Measurements from ENCODE around the gene U2AF2. TPM values are rescaled to one million over a fixed set of nuclear protein-coding genes. Genes with fewer than 3 reads are reported as not detected.
A peak's percentile ranks its signal among the peaks of the same experiment; 100 is the strongest.

U2AF2 gene
- polyA plus RNA-seq, 3 donors, result 5.3 to 166 (median 5.4) TPM

GRCh38 chr19:55698256-55698655 is 43.4 kb downstream of the U2AF2 start:
- no peak overlapping the region for H2AFZ ChIP-seq (ENCODE audit: insufficient read depth, low read depth, low read length, poor library complexity, severe bottlenecking)
- H3K27ac ChIP-seq (ENCODE audit: low read depth in 1 of 2, low read length in 2 of 2), result no peak overlapping the region
- H3K9me3 Mint-ChIP-seq, result peaks cover 0 to 3% (median under 1%) of the 10 kb centered on the region in 7 donors
- H3K36me3 Mint-ChIP-seq, result peaks cover 63 to 87% of the 10 kb centered on the region in 2 donors
- H3K79me2 ChIP-seq (ENCODE audit: insufficient read depth, low read length), result no peaks in the 10 kb centered on the region
- intact Hi-C loops (cut with micrococcal nuclease), result no loop called here
- H3K4me1 ChIP-seq (ENCODE audit: control insufficient read depth in 1 of 2, insufficient read depth in 2 of 2, low read length in 2 of 2), result no peaks in the 10 kb centered on the region
- peak overlapping the region in 2 of 7 donors; percentile 71 to 80 for H3K27ac Mint-ChIP-seq
- H3K9ac ChIP-seq (ENCODE audit: insufficient read depth, low read length, poor library complexity, severe bottlenecking), result no peak overlapping the region
- no peaks in the 10 kb centered on the region for H3K9me3 ChIP-seq (replicated peaks in 1 of 2; ENCODE audit: control insufficient read depth in 1 of 2, insufficient read depth in 1 of 2, low read length in 2 of 2)
- no peak for DNase-seq
- peaks cover 59 to 78% of the 10 kb centered on the region in 2 donors for H3K36me3 ChIP-seq (replicated peaks in 1 of 2; ENCODE audit: control insufficient read depth in 1 of 2, insufficient read depth in 2 of 2, low read length in 2 of 2)
- no peaks in the 10 kb centered on the region for H3K4me1 Mint-ChIP-seq
- no peak overlapping the region for H3K4me2 ChIP-seq (replicated peaks; ENCODE audit: extremely low read depth, low read length, poor library complexity, severe bottlenecking)
- H3K27me3 ChIP-seq (ENCODE audit: control insufficient read depth in 2 of 2, insufficient read depth in 2 of 2, low read length in 2 of 2), result no peaks in the 10 kb centered on the region
- no peak overlapping the region for H3K4me3 ChIP-seq (replicated peaks in 1 of 3; ENCODE audit: low read depth in 2 of 3, low read length in 3 of 3)
- 97% methylated on average over 17 of the region's 17 CpGs for WGBS (ENCODE audit: insufficient coverage)
- peaks cover 26% of the 10 kb centered on the region for H4K20me1 ChIP-seq (ENCODE audit: insufficient read depth, low read length)
- no peaks in the 10 kb centered on the region for H3K27me3 Mint-ChIP-seq (ENCODE audit: low read depth in 3 of 3)
- TF ChIP-seq, protein P1, sequence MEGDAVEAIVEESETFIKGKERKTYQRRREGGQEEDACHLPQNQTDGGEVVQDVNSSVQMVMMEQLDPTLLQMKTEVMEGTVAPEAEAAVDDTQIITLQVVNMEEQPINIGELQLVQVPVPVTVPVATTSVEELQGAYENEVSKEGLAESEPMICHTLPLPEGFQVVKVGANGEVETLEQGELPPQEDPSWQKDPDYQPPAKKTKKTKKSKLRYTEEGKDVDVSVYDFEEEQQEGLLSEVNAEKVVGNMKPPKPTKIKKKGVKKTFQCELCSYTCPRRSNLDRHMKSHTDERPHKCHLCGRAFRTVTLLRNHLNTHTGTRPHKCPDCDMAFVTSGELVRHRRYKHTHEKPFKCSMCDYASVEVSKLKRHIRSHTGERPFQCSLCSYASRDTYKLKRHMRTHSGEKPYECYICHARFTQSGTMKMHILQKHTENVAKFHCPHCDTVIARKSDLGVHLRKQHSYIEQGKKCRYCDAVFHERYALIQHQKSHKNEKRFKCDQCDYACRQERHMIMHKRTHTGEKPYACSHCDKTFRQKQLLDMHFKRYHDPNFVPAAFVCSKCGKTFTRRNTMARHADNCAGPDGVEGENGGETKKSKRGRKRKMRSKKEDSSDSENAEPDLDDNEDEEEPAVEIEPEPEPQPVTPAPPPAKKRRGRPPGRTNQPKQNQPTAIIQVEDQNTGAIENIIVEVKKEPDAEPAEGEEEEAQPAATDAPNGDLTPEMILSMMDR (IDR thresholded peaks at IDR 0.05), result no peak
- H3K4me3 Mint-ChIP-seq, result no peak overlapping the region

DNA sequence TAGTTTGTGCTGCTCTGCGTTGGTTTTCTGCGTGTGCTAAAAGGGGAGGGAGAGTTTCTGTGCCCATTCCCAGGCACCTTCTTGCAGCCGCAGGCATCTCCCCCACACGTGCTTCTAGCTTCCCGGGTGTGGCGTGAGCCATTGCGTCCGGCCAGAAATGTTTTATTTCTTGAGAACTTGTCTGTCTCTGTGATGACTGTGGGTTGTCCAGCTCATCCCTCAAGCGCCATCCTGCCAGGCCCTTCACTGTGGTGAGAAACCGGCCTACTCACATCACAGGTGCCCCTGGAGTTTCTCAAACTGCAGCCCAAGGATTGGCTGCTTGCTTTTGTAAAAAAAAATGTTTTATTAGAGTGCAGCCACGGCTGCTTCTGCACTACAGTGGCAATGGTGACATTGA is 44.4 kb downstream of the U2AF2 start:
- H3K4me1 ChIP-seq (ENCODE audit: control insufficient read depth in 1 of 2, insufficient read depth in 2 of 2, low read length in 2 of 2), result no peaks in the 10 kb centered on the region
- Mint-ChIP-seq H3K27ac (peak overlapping the region in 1 of 7 donors; percentile 9), H3K9me3 (peaks cover 0 to 7% (median 4%) of the 10 kb centered on the region in 7 donors), H3K4me3 (no peak overlapping the region), H3K27me3 (ENCODE audit: low read depth in 3 of 3) (no peaks in the 10 kb centered on the region), H3K36me3 (peaks cover 56 to 87% of the 10 kb centered on the region in 2 donors), H3K4me1 (peaks cover 5% of the 10 kb centered on the region)
- H3K27me3 ChIP-seq (ENCODE audit: control insufficient read depth in 2 of 2, insufficient read depth in 2 of 2, low read length in 2 of 2), result no peaks in the 10 kb centered on the region
- no peaks in the 10 kb centered on the region for H3K79me2 ChIP-seq (ENCODE audit: insufficient read depth, low read length)
- TF ChIP-seq, protein P1 (IDR thresholded peaks at IDR 0.05), result no peak
- DNase-seq, result no peak
- peaks cover 50 to 69% of the 10 kb centered on the region in 2 donors for H3K36me3 ChIP-seq (replicated peaks in 1 of 2; ENCODE audit: control insufficient read depth in 1 of 2, insufficient read depth in 2 of 2, low read length in 2 of 2)
- intact Hi-C loops (cut with micrococcal nuclease), result no loop called here
- H3K9me3 ChIP-seq (replicated peaks in 1 of 2; ENCODE audit: control insufficient read depth in 1 of 2, insufficient read depth in 1 of 2, low read length in 2 of 2), result no peaks in the 10 kb centered on the region
- H4K20me1 ChIP-seq (ENCODE audit: insufficient read depth, low read length), result peaks cover 27% of the 10 kb centered on the region
- peak overlapping the region in 1 of 2 donors; percentile 14 for H3K27ac ChIP-seq (ENCODE audit: low read depth in 1 of 2, low read length in 2 of 2)
- no peak overlapping the region for H2AFZ ChIP-seq (ENCODE audit: insufficient read depth, low read depth, low read length, poor library complexity, severe bottlenecking)
- H3K4me3 ChIP-seq (replicated peaks in 1 of 3; ENCODE audit: low read depth in 2 of 3, low read length in 3 of 3), result no peak overlapping the region
- WGBS (ENCODE audit: insufficient coverage), result no CpG with 5 or more reads among the region's 11 CpGs
- H3K4me2 ChIP-seq (replicated peaks; ENCODE audit: extremely low read depth, low read length, poor library complexity, severe bottlenecking), result no peak overlapping the region
- H3K9ac ChIP-seq (ENCODE audit: insufficient read depth, low read length, poor library complexity, severe bottlenecking), result no peak overlapping the region

Data from CD14-positive monocyte (primary cell).